Endodermal cell (in vitro differentiated cells): ENCODE results near the gene ELAVL2. TPM values are rescaled to one million over a fixed set of nuclear protein-coding genes. Genes with fewer than 3 reads are reported as not detected.

Experiments
- DNase-seq: peaks from one replicate; pipeline ENCODE4 v3.0.0-alpha.2; 2017
- H3K27ac ChIP-seq: 2 replicates; pipeline ENCODE4 v1.5.1; 2013; ENCODE audit warnings: mild to moderate bottlenecking, low read depth, low read length, moderate library complexity
- H3K27me3 ChIP-seq: 2 replicates; pipeline ENCODE4 v1.6.1; 2013; ENCODE audit warnings: mild to moderate bottlenecking, low read length, moderate library complexity; ENCODE audit not compliant: insufficient read depth, control insufficient read depth, poor library complexity, severe bottlenecking
- H3K36me3 ChIP-seq: 2 replicates; pipeline ENCODE4 v1.7.0; 2013; ENCODE audit warnings: mild to moderate bottlenecking, low read length, moderate library complexity; ENCODE audit not compliant: control insufficient read depth, insufficient read depth
- H3K4me1 ChIP-seq: one replicate; pipeline ENCODE4 v1.7.0; 2013; ENCODE audit warnings: low read length; ENCODE audit not compliant: control insufficient read depth, insufficient read depth
- H3K4me3 ChIP-seq: 2 replicates; pipeline ENCODE4 v1.5.1; 2013; ENCODE audit warnings: mild to moderate bottlenecking, low read length, moderate library complexity
- H3K9ac ChIP-seq: 2 replicates; pipeline ENCODE4 v1.6.1; 2013; ENCODE audit warnings: mild to moderate bottlenecking, low read length, moderate library complexity; ENCODE audit not compliant: poor library complexity, severe bottlenecking; ENCODE audit errors: extremely low read depth
- H3K9me3 ChIP-seq: 2 replicates; pipeline ENCODE4 v1.6.1; 2013; ENCODE audit warnings: mild to moderate bottlenecking, low read length, moderate library complexity; ENCODE audit not compliant: control insufficient read depth
- H3K27ac Mint-ChIP-seq: 2 replicates; pipeline ENCODE4 v1.8.0; 2020; ENCODE audit warnings: mixed read lengths
- H3K27me3 Mint-ChIP-seq: 2 replicates; pipeline ENCODE4 v1.8.0; 2021; ENCODE audit warnings: mild to moderate bottlenecking, mixed read lengths; ENCODE audit not compliant: insufficient read depth
- H3K36me3 Mint-ChIP-seq: 2 replicates; pipeline ENCODE4 v1.8.0; 2020; ENCODE audit warnings: low read depth, mixed read lengths
- H3K4me1 Mint-ChIP-seq: 2 replicates; pipeline ENCODE4 v1.8.0; 2020; ENCODE audit warnings: mixed read lengths
- H3K4me3 Mint-ChIP-seq: 2 replicates; pipeline ENCODE4 v1.8.0; 2020; ENCODE audit warnings: mild to moderate bottlenecking, moderate library complexity, mixed read lengths
- H3K9me3 Mint-ChIP-seq: 2 replicates; pipeline ENCODE4 v1.8.0; 2020; ENCODE audit warnings: mild to moderate bottlenecking, mixed read lengths
- CTCF ChIP-seq: fragments of 200-600 bp; sonication (generic); conservative IDR thresholded peaks from 2 replicates; pipeline ENCODE4 v1.5.0; 2021; ENCODE audit warnings: antibody characterized with exemption, mild to moderate bottlenecking
- WGBS, 2 experiments: methylation state at CpG; one replicate each; pipeline versions ENCODE4 v1.1.5 to v1.1.7; 2013; ENCODE audit warnings: missing lambda C conversion rate in 2 of 2, mixed read lengths in 1 of 2; ENCODE audit not compliant: insufficient coverage in 1 of 2, insufficient read length in 1 of 2; 5-methylcytosine and 5-hydroxymethylcytosine counted together
- total RNA-seq, 2 donors: library from RNA; stranded (reverse); fragmentation: NEBNext Ultra II Directional in 1 of 2; extraction: Animal tissue kit (Norgen Biotek cat#: 25700) in 1 of 2; gene quantifications; 2 replicates in 1 of 2; 3 replicates in 1 of 2; pipeline ENCODE4 v1.2.1, GENCODE V29; 2021

ELAVL2 gene
- total RNA-seq, 2 donors from 2014 or later: 4.7 to 6.2 TPM

- WGBS, 2 experiments: 90 to 94% methylated on average over 4 to 6 of the region's 6 CpGs
- Mint-ChIP-seq H3K4me1 (peaks cover 35% of the 10 kb centered on the region), H3K27me3 (no peaks in the 10 kb centered on the region), H3K27ac (no peak overlapping the region), H3K9me3 (peaks cover 3% of the 10 kb centered on the region), H3K36me3 (peaks cover under 1% of the 10 kb centered on the region), H3K4me3 (no peak overlapping the region)
- H3K36me3 ChIP-seq: no peaks in the 10 kb centered on the region
- no peak overlapping the region for H3K4me3 ChIP-seq
- no peak for TF ChIP-seq CTCF
- no peak overlapping the region for H3K27ac ChIP-seq
- H3K4me1 ChIP-seq: no peaks in the 10 kb centered on the region
- H3K9ac ChIP-seq: no peak overlapping the region
- no peak for DNase-seq
- peaks cover 2% of the 10 kb centered on the region for H3K9me3 ChIP-seq
- no peaks in the 10 kb centered on the region for H3K27me3 ChIP-seq
These were observed 60.5 kb downstream of the ELAVL2 start for GRCh38 chr9:23765561-23765960.

- Mint-ChIP-seq H3K4me3 (no peak overlapping the region), H3K36me3 (no peaks in the 10 kb centered on the region), H3K27me3 (no peaks in the 10 kb centered on the region), H3K27ac (no peak overlapping the region), H3K4me1 (peaks cover 24% of the 10 kb centered on the region), H3K9me3 (no peaks in the 10 kb centered on the region)
- no peak for DNase-seq
- 84% methylated on average over 3 of the region's 3 CpGs; no CpG with 5 or more reads in 1 of the 2 experiments for WGBS, 2 experiments
- H3K9me3 ChIP-seq: no peaks in the 10 kb centered on the region
- no peak for TF ChIP-seq CTCF
- H3K4me3 ChIP-seq: no peak overlapping the region
- H3K27ac ChIP-seq: no peak overlapping the region
- H3K9ac ChIP-seq: no peak overlapping the region
- no peaks in the 10 kb centered on the region for H3K36me3 ChIP-seq
- H3K4me1 ChIP-seq: no peaks in the 10 kb centered on the region
- no peaks in the 10 kb centered on the region for H3K27me3 ChIP-seq
These were observed 61.8 kb downstream of the ELAVL2 start for GRCh38 chr9:23764219-23764618.

GRCh38 chr9:23754551-23754950 lies 71.5 kb downstream of the ELAVL2 start:
- H3K4me3 Mint-ChIP-seq: no peak overlapping the region
- peaks cover 28% of the 10 kb centered on the region for H3K4me1 Mint-ChIP-seq
- no peak for TF ChIP-seq CTCF
- DNase-seq: no peak
- H3K9me3 Mint-ChIP-seq: no peaks in the 10 kb centered on the region
- H3K27ac Mint-ChIP-seq: no peak overlapping the region
- no peaks in the 10 kb centered on the region for H3K27me3 ChIP-seq
- no peaks in the 10 kb centered on the region for H3K36me3 ChIP-seq
- no peak overlapping the region for H3K27ac ChIP-seq
- H3K9me3 ChIP-seq: no peaks in the 10 kb centered on the region
- WGBS, 2 experiments: 88 to 91% methylated on average over 2 to 5 of the region's 5 CpGs
- no peaks in the 10 kb centered on the region for H3K36me3 Mint-ChIP-seq
- no peak overlapping the region for H3K9ac ChIP-seq
- H3K4me3 ChIP-seq: no peak overlapping the region
- peaks cover 7% of the 10 kb centered on the region for H3K4me1 ChIP-seq
- H3K27me3 Mint-ChIP-seq: peaks cover 4% of the 10 kb centered on the region
